Activated B cell treated with CpG ODN at 0.5 μM for 24 hours (primary cell): ENCODE measurements around the gene KCNE1. TPM values are rescaled to one million over a fixed set of nuclear protein-coding genes. Genes with fewer than 3 reads are reported as not detected.

Experiments used
- ATAC-seq: fragments of 200-7000 bp; cut with Tn5 transposase; one replicate; pipeline ENCODE4 v1.10.0; 2021; ENCODE audit warnings: low read depth, mild to moderate bottlenecking, moderate library complexity
- CTCF ChIA-PET: fragments of 350-600 bp; sonication (Branson Sonifier 250); formaldehyde crosslinking; loops from one replicate; lab custom pipeline; 2021; ENCODE audit warnings: antibody characterized with exemption; lab: Charles Lee
- POLR2A ChIA-PET: fragments of 350-600 bp; sonication (Branson Sonifier 250); formaldehyde crosslinking; loops from one replicate; lab custom pipeline; 2021; ENCODE audit warnings: antibody characterized with exemption; lab: Charles Lee
- DNase-seq: peaks from one replicate; pipeline ENCODE4 v3.0.0; 2022
- H3K27ac Mint-ChIP-seq: one replicate; pipeline ENCODE4 v1.8.0; 2020; ENCODE audit warnings: mixed read lengths
- H3K27me3 Mint-ChIP-seq: one replicate; pipeline ENCODE4 v1.8.0; 2021; ENCODE audit warnings: mixed read lengths
- H3K36me3 Mint-ChIP-seq: one replicate; pipeline ENCODE4 v1.8.0; 2021; ENCODE audit warnings: low read depth, mixed read lengths
- H3K4me1 Mint-ChIP-seq: one replicate; pipeline ENCODE4 v1.8.0; 2021; ENCODE audit warnings: mixed read lengths
- H3K4me3 Mint-ChIP-seq: one replicate; pipeline ENCODE4 v1.8.0; 2020; ENCODE audit warnings: mild to moderate bottlenecking, mixed read lengths
- H3K9me3 Mint-ChIP-seq: one replicate; pipeline ENCODE4 v1.8.0; 2020; ENCODE audit warnings: mixed read lengths
- CTCF ChIP-seq: fragments of 200-600 bp; IDR thresholded peaks from one replicate; pipeline ENCODE4 v1.8.0; 2022; ENCODE audit warnings: antibody characterized with exemption, mild to moderate bottlenecking
- intact Hi-C: fragments of 100-400 bp; cut with micrococcal nuclease; formaldehyde crosslinking; loops from one replicate; pipeline ENCODE4 v1.15.1; 2024
- total RNA-seq: library from RNA; stranded (reverse); gene quantifications from 2 replicates; pipeline ENCODE4 v1.2.3, GENCODE V29; 2022

Gene KCNE1
- total RNA-seq, 1 donor from 2014 or later = not detected

DNA sequence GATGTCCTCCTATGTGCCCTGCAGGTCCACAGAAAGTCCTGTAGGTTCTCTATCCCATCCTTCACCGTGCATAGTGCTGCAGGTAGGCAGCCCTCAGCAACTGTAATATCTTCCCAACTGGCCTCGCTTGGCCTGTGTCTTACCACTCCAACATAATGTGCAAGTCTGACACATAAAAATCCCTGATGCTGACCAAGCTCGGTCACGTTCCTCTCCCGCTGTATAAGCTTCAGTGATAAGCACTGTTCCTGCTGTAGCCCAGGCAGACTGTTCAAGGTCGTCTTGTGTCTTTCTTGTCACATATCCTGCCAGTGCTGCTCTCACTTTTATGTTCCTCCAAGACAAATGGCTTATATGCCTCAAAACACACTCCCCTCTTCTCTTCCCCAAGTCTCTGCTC is 19.4 kb upstream of the KCNE1 start:
- Mint-ChIP-seq H3K4me1 (peaks cover 4% of the 10 kb centered on the region), H3K4me3 (no peak overlapping the region), H3K27ac (no peak overlapping the region), H3K27me3 (no peaks in the 10 kb centered on the region), H3K9me3 (no peaks in the 10 kb centered on the region), H3K36me3 (no peaks in the 10 kb centered on the region)
- ChIA-PET POLR2A (no interaction called here), CTCF (no interaction called here)
- DNase-seq = no peak
- intact Hi-C loops = no loop called here
- no peak for TF ChIP-seq CTCF
- ATAC-seq = no peak

- DNase-seq = no peak
- ChIA-PET POLR2A (no interaction called here), CTCF (no interaction called here)
- H3K9me3 Mint-ChIP-seq = no peaks in the 10 kb centered on the region
- no peaks in the 10 kb centered on the region for H3K36me3 Mint-ChIP-seq
- intact Hi-C loops = no loop called here
- no peak overlapping the region for H3K4me3 Mint-ChIP-seq
- no peaks in the 10 kb centered on the region for H3K27me3 Mint-ChIP-seq
- no peak for ATAC-seq
- H3K4me1 Mint-ChIP-seq = peaks cover 8% of the 10 kb centered on the region
- no peak overlapping the region for H3K27ac Mint-ChIP-seq
- no peak for TF ChIP-seq CTCF
Measured at GRCh38 chr21:34530261-34530660, 18.3 kb upstream of the KCNE1 start.

GRCh38 chr21:34528131-34528561 is 16.1 kb upstream of the KCNE1 start:
- H3K9me3 Mint-ChIP-seq = no peaks in the 10 kb centered on the region
- no peak for TF ChIP-seq CTCF
- intact Hi-C loops = no loop called here
- H3K4me3 Mint-ChIP-seq = no peak overlapping the region
- ChIA-PET CTCF (no interaction called here), POLR2A (no interaction called here)
- no peak for DNase-seq
- no peak for ATAC-seq
- H3K27ac Mint-ChIP-seq = no peak overlapping the region
- peaks cover 8% of the 10 kb centered on the region for H3K4me1 Mint-ChIP-seq
- H3K27me3 Mint-ChIP-seq = no peaks in the 10 kb centered on the region
- H3K36me3 Mint-ChIP-seq = no peaks in the 10 kb centered on the region

DNA sequence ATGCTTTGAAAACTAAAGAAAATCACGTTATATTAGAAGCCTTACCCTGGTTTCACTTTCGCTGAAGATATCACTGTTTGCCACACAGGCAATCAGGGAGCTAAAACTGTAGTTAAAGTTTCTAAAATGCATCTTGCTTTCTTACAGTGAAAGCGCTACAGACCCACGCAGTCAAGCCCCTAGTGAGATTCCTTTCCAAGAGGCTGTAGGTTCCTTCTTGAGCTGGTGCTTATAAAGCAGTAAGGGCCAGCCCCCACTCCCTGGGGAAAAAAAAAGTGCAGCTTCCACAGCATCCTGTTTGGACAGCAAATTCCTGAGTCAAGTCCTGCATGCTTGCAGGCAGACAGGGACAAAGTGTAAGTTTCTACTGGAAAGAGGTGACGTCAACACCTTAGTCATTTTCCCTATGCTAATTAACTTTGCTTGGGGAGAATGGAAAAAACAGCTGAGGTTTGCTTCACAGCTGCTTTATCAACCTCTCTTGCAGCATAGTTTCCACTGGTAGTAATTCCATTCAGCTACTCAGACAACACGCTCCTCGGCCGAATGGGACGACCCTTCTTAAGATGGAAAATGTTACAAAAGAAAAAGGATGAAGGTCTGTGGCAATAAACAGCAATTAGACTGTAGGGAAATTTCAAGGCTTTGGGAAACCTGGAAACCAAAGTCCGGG is 14.7 kb upstream of the KCNE1 start:
- intact Hi-C loops = no loop called here
- H3K27ac Mint-ChIP-seq = no peak overlapping the region
- DNase-seq (no peak), ATAC-seq (no peak)
- peaks cover 8% of the 10 kb centered on the region for H3K4me1 Mint-ChIP-seq
- peak overlapping the region; percentile 42 for H3K4me3 Mint-ChIP-seq
- H3K9me3 Mint-ChIP-seq = no peaks in the 10 kb centered on the region
- TF ChIP-seq CTCF = no peak
- ChIA-PET CTCF (no interaction called here), POLR2A (no interaction called here)
- H3K36me3 Mint-ChIP-seq = no peaks in the 10 kb centered on the region
- H3K27me3 Mint-ChIP-seq = no peaks in the 10 kb centered on the region

DNA sequence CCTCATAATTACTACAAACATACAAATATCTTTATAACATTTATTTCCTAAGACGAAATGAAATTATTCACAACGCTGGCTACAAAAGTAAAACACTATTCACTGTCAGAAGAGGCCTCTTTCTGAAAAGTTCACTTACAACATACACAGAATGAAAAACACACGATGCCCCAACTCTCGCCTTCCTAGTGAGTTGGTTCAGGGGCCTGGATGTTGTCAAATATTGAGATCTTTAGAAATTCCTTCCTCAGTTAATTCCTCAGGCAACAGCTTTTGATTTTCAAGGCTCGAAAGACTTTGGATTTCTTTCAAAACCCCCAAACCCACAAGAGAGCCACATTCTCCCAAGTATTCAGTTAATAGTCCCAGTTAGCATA is 14.2 kb upstream of the KCNE1 start:
- no peaks in the 10 kb centered on the region for H3K9me3 Mint-ChIP-seq
- H3K4me3 Mint-ChIP-seq = peak overlapping the region; percentile 42
- intact Hi-C loops = no loop called here
- no peaks in the 10 kb centered on the region for H3K27me3 Mint-ChIP-seq
- ChIA-PET CTCF (no interaction called here), POLR2A (no interaction called here)
- no peak overlapping the region for H3K27ac Mint-ChIP-seq
- H3K4me1 Mint-ChIP-seq = peaks cover 8% of the 10 kb centered on the region
- DNase-seq (no peak), ATAC-seq (no peak)
- H3K36me3 Mint-ChIP-seq = no peaks in the 10 kb centered on the region
- no peak for TF ChIP-seq CTCF
